Activated effector memory CD4-positive, alpha-beta T cell treated with anti-CD3 and anti-CD28 coated beads, Interleukin-2, amount 50 U/mL, for 16 hours (primary cell): Measurements from ENCODE around the gene MYL5.

Experiments used
- DNase-seq: peaks from one replicate; pipeline ENCODE4 v3.0.0-alpha.2; 2020

MYL5 gene

DNA sequence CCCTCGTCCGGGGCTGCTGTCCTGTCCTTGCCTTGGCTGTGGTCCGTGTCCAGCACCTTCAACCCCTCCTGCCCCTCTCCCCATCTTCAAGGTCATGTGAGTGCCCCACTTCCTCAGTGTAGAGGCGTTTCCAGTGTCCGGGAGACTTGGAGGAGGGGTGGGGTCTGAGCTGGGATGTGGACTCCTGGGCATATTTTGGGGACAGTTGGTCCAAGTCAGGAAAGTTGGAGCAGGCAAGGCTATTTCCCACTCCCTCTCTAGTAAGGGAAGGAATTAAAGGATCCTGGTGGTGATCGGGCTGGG lies 34.2 kb downstream of the MYL5 start:
- DNase-seq = no peak

DNA sequence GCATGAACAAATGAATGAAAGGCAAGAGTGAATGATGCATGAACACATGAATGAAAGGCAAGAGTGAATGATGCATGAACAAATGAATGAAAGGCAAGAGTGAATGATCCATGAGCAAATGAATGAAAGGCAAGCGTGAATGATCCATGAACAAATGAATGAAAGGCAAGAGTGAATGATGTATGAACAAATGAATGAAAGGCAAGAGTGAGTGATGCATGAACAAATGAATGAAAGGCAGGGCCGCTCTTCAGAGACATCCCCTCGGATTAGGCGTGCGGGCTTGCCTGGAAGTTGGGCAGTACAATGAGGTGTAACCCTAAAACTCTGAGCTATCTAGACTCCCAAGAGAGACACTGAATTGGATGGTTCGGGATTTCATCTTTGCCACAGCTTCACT lies 35.0 kb downstream of the MYL5 start:
- DNase-seq = no peak

DNA sequence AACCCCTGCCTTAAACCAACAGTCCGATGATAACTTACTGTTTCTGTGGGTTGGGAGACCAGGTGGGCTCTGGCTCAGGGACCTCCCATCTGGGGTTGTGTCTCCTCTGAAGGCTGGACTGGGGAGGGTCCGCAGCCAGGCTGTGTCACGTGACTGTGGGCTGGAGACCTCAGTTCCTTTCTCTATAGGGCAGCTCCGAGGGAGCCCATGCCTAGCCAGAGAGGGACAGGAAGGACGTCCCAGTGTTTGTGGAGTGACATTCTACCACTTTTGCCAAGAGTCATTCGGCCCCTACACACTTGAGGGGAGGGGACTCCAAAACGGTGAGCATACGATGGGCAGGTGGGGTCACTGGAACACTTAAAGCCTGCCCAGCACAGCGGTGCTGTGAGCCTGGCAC lies 35.8 kb downstream of the MYL5 start:
- no peak for DNase-seq

DNA sequence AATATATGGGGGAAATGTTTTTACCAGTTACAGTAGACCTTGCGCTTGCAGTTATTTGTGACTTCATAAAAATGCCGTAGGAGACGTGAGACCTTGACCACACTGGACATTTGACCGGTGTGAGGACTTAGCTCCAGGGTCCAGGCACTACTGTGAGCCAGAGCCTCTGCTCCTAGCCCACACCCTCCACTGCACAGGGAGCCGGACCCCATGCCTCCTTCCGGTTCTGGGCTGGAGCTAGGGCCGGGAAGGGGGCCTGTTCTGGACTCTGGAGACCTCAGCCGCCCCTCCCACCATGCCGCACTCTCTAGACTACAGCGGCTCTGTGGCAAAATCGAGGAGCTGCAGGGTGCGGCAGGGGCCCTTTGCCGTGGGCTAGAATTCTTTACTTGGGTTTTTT lies 36.6 kb downstream of the MYL5 start:
- DNase-seq = no peak

DNA sequence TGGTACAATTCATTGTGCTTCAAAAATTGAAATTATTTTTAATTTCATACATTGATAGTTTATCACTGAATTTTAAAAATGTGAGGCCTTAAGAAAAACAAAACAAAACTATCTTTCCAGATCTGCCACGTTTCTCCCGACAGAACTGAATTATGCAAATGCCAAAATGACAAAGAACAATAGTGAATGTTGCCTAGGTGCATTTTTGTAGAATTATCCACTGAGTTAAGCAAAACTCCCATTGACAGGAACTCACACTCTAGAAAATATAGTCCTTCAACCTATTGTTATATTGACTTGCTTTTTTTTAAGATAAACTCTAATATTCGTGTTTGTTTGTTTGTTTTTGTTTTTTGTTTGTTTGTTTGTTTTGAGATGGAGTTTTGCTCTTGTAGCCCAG lies 37.8 kb downstream of the MYL5 start:
- no peak for DNase-seq

DNA sequence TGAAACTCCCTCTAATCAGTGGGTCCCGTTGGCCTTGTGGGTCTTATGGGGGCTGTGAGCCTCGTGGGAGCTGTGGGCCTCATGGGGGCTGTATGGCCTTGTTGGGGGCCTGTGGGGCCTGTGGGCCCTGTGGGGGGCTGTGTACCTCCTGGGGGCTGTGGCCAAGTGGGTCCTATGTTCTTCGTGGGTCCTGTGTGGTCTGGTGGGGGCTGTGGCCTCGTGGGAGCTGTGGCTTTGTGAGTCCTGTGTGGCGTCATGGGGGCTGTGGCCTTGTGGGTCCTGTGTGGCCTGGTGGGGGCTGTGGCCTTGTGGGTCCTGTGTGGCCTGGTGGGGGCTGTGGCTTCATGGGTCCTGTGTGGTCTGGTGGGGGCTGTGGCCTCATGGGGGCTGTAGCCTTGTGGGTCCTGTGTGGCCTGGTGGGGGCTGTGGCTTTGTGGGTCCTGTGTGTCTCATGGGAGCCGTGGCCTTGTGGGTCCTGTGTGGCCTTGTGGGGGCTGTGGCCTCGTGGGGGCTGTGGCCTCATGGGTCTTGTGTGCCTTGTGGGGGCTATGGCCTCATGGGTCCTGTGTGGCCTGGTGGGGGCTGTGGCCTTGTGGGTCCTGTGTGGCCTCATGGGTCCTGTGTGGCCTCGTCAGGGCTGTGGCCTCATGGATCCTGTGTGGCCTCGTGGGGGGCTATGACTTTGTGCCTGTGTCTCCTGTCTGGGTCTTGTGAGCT lies 38.7 kb downstream of the MYL5 start:
- DNase-seq = no peak

DNA sequence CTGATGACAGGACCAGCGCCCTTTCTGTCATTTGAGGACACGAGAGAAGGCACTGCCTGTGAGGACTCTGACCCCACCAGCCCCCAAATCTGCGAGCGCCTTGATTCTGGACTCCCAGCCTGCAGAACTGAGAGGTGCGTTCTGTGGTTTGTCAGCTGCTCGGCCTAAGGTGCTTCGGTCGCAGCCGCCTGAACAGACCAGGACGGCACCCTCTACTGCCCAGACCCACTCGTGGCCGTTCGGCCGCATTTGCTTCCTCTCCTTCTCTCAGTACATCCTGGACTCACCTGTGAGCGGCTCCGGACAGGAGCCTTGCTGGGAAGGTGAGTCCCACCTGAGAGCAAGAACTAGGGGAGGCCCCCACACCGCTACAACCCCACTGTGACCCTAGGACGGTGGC lies 39.7 kb downstream of the MYL5 start:
- DNase-seq = no peak

DNA sequence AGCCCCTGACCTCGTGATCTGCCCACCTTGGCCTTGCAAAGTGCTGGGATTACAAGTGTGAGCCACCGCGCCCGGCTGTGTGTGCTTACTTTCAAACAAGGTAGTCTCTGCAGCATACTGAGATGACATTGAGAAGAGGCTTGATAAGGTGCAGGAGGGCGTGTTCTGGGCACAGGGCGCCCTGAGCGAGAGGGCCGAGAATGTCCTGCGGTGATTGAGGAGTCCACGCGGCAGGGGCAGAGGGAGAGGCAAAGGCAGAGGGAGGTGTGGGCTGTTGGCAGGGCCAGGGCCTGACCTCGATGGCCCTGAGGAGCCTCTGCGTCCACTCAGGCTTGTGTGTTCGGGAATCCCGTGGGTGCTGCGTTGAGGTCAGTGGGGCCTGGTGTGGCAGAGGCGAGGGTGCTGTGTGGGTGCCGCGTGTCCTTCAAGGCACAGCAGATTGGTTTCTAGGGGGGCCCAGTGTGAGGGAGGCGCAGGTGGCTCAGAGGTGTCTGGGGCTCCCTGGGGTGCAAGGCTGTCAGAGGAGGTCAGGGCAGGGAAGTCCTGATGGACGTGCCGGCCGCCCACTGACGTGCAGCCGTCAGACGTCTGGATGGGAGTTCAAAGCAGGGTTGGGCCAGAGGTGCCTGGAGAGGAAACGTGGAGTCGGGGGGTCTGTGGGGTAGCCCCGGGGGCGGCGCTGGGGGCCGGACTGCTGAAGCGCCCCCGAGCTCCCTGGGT lies 43.4 kb downstream of the MYL5 start:
- no peak for DNase-seq

DNA sequence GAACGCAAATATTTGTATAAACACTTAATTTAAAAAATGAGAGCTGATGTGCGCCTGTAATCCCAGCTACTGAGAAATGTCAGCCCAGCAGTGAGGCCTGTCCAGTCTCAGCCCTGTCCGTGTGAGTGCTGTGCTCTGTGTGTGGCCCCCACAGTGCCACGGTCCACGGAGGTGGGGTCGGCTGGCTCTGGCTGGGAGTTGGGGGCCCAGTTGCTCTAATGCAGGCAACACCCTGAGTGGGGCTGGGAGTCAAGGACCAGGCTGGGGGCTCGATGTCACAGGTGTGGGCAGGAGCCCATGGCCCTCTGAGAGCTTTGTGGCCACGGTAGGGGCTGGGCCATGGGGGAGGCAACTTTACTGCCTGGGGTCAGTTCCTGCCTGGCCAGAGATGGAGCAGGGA lies 44.1 kb downstream of the MYL5 start:
- no peak for DNase-seq

DNA sequence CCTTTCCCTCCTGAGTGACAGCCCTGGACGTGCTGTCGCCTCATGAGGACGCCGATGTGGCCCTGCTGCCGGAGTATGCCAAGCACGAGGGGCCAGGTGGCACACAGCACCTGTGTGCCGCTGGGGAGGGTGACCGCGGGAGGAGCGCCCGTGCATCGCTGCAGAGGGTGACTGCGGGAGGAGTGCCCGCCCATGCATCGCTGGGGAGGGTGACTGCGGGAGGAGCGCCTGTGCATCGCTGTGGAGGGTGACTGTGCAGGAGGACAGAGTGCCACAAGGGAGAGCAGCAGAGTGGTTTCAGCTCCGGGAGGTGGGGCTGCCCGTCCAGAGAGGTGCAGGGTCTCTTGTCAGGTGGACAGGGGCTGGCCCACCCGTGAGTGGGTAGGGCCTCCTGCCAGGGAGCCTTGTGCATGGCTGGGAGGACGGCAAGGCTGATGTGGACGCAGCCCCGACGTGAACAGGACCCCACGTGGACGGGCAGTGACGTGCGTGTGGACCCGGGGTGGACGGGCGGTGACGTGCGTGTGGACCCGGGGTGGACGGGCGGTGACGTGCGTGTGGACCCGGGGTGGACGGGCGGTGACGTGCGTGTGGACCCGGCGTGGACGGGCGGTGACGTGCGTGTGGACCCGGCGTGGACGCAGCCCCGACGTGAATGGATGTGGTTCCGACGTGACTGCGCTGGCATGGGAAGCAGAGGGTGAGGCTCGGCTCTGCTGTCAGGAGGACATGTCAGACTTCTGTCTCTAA lies 45.9 kb downstream of the MYL5 start:
- DNase-seq = no peak

DNA sequence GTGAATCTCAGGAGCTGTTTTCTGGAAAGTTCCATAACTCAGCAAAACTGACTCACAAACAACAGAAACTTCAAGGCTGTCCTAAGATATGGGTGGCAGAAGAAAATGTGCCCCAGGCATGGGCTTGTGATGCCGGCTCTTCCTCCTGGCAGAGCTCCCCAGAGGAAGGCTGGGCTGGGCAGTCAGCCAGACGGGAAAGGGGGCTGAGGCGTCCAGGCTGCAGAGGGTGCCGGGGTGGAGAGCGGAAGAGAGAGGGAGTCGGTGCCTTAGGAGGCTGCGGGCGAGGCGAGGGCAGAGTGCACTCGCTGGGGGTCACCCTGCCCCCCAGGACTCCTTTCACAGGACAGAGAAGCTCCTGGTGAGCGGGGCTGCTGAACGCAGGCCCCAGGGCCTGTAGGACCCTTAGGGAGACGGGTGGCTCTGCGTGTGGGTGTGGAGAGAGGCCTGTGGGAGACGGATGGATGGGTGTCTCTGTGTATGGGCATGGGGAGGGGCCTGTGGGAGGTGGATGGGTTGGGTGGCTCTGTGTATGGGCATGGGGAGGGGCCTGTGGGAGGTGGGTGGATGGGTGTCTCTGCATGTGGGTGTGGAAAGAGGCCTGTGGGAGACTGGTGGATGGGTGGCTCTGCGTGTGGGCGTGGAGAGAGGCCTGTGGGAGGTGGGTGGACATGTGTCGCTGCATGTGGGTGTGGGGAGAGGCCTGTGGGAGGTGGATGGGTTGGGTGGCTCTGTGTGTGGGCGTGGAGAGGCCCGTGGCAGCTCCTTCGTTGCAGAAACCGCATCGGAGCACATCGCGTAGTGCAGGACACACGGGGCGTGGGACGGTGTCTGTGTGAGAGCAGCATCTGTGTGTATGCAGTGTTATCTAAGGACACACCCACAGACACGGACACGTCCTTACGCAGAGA lies 47.2 kb downstream of the MYL5 start:
- DNase-seq = no peak

DNA sequence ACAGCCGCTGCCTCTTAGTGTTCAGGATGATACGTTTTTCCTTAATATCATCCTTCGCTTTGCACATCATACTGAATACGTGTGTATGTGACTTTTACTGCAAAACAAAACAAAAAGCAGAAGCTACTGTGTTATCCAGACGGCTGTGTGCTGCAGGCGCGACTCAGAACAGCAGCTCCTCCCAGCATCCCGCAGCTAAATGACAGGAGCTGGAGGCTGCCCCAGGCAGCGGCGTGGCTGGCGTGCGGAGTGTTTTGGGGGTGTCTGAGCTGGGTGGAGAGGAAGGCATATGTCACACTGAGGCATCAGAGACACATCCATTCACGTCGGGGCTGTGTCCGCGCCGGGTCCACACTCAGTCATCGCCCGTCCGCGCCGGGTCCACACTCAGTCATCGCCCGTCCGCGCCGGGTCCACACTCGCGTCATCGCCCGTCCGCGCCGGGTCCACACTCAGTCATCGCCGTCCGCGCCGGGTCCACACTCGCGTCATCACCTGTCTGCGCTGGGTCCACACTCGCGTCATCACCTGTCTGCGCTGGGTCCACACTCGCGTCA lies 47.9 kb downstream of the MYL5 start:
- DNase-seq = no peak

DNA sequence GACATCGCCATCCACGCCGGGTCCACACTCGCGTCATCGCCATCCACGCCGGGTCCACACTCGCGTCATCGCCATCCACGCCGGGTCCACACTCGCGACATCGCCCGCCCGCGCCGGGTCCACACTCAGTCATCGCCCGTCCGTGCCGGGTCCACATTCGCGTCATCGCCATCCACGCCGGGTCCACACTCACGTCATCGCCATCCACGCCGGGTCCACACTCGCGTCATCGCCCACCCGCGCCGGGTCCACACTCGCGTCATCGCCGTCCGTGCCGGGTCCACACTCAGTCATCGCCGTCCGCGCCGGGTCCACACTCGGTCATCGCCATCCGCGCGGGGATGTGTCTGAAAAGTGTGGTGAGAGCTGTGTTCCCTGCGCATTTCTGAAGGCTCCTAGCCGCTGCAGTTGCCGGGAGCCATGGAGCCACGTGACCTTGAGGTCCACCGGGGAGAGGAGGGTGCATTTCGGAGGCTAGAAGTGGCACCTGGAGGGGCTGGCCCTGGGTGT lies 48.6 kb downstream of the MYL5 start:
- DNase-seq = no peak

DNA sequence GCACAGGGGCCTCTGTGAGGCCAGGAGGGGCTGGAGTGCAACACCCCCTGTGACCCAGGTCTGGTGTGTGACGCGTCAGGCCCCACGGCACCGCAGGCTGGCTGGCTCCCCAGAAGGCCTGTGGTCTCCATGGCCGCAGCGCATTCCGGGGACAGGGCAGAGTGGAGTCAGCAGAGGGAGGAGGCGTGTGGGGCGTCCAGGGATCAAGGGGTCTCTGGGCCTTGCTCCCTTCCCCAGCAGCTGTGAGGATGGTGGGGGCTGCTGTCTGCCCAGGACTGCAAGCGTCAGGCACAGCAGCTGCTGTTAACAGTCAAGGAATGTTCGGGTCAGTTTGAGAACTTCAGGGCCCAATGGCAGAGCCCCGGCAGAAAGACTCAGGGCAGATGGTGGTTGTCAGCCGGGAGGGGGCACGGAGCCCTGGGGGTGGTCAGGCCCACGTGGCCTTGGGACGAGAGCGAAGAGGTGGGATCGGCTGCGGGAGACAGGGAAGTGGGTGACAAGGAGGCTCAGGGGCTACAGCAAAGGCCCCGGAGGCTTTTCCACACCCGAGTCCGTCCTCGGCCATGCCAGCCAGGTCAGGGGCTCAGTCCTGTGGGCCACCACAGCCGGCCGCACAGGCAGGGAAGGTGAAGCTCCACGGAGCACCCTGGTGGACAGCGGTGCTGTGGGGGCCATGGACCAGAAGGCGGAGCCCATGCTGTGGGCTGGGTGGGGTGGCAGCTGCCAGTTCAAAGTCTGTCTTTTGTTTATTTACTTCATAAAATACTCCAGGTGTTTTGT lies 49.6 kb downstream of the MYL5 start:
- no peak for DNase-seq

DNA sequence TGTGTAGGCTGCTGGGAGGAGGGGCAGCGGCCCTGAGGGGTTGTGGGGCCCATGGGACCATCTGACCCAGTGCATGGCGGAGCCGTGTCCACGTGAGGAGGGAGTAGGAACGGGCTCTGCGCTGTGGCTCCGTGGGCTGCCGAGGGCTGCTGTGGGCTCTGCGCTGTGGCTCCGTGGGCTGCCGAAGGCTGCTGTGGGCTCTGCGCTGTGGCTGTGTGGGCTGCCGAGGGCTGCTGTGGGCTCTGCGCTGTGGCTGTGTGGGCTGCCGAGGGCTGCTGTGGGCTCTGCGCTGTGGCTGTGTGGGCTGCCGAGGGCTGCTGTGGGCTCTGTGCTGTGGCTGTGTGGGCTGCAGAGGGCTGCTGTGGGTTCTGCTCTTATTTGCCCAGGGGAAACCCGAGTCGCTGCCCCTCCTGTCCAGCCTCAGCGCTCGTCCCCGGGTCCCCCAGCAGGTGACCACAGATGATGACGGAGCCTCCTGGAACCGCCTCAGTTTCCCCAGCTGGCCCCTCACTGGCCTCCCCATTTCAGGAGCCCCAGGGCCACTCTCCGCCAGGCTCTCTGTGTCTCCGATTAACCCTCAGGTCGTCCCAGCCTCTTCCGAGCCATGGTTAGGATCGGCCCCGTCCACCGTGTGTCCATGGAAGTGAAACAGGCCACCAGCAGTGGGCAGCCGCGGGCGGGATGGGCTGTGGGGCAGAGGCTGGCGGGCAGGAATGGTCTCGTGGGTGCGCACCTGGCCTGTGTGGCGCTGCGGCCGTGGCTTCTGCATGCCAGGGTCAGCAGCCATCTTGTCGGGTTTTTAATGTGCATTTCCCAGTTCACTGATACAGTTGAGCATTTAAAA lies 51.3 kb downstream of the MYL5 start:
- no peak for DNase-seq

DNA sequence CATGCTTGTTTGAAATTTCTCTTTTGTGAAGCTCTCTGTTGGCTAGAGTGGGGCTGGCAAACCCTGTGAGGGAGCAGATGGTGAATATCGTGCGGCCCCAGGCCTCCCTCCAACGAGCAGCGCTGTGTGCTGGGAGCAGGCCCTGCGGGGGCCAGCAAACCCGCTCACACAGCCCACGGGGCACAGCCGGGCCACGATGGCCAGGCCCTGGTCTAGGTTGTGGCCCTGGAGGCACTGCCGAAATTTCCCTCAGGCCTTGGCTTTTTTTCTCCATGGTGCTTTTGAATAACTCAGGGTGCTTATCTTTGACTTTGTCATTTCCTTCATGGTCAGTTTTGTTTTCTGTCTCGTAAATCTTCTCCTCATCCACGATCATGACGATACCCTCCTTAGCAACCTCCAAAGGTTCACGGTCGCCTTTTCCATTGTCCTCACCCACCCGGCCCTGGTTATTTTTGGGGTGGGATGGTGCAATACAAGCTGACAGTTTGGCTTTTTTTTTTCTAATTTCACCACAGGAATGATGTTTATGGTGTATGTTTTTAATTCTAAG lies 52.0 kb downstream of the MYL5 start:
- DNase-seq = no peak

DNA sequence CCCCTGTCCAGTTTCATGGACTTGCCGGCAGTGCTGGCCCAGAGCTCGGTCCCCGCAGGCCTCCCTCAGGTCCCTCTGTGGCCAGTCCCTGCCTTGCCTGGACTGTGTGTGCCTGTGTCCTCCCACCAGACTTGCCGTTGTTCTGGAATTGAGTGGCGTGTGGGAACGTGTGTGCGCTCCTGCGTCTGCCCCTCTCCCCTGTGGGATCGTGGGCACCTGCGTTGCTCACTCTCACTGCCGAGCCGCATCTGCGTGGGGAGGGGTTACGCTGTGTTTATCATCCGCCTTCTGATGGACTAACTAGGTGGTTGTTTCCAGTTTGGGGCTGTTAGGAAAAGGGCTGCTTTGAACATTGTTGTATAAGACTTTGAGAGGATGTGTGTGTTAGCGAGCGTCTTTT lies 52.5 kb downstream of the MYL5 start:
- DNase-seq = no peak

DNA sequence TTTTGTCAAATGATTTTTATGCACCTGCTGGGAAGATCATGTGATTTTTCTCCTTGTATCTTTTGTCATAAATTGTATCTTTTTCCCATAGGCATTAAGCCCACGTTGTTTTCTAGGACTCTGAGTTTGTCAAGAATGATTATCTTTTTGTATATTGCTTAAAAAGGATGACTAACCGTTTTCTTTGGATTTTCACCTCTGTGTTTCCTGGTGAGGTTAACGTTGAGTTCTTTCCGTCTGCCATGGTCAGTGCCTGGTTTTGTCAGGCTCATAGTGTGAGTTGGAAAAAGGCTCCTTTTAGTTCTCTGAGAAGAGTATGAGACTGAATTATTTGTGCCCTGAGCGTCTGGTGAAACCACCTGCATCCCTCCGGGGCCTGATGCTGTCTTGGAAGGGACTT lies 53.2 kb downstream of the MYL5 start:
- no peak for DNase-seq

DNA sequence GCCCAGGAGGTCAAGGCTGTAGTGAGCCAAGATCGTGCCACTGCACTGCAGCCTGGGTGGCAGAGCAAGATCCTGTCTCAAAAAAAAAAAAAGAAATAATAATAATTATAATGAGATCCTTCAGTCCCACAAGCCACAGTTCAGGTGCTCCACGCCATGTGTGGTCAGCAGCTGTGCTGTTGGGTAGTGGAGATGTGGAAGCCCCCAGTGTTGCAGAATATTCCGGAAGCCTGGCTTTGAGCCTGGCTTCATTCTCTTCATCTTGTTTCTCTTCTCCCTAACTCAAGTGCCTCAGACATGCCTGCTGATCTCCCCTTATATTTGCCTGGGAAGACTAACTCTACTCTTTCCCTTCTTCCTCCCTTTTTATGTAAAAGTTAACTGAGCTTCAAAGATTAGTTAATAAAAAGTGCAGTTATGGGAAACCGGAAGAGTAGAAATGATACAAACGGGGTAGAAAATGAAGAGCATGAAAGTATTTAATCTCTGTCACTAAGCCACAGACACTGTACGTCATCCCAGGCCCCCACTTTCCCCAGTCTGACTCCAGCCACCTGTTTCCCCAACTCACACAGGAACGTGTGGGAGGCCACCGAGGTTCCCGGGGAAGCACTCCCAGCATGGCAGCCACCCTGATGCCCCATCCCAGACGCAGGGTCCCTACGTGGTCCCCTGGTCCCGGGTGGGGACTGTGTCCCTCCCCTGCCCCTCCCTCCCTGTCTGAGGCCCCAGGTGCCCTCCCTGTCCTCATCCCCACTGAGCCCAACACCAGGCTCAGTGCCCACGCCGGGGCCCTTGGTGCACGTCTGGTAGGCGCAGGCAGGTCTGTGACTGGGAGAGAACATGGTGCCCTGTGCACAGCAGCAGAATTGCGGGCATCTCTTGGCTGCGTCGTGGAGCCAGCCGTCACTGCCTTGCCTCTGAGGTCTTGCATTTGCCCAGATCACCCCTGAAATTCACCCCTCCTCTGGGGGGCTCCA lies 55.3 kb downstream of the MYL5 start:
- no peak for DNase-seq
